HepG2 (cell line): Measurements from ENCODE around the gene SLC35B2. TPM values are rescaled to one million over a fixed set of nuclear protein-coding genes. Genes with fewer than 3 reads are reported as not detected.

Source experiments
- CBX2 ChIP-seq, 2 experiments: fragments of 200-600 bp in 1 of 2; sonication (generic); formaldehyde crosslinking in 1 of 2; IDR thresholded peaks; 2 replicates each; pipeline versions ENCODE4 v1.7.0 to v1.8.1; 2018 to 2022; ENCODE audit warnings: low read depth in 2 of 2, low read length in 1 of 2, mild to moderate bottlenecking in 1 of 2, missing genetic modification reagents in 1 of 2
- FOXP1 ChIP-seq, 2 experiments: fragments of 450-650 bp in 1 of 2; IDR thresholded peaks; 2 replicates each; pipeline ENCODE4 v1.6.1; 2017 to 2018; ENCODE audit warnings: antibody characterized with exemption in 1 of 2
- JUND ChIP-seq: sonication (generic); formaldehyde crosslinking; IDR thresholded peaks from 2 replicates; pipeline ENCODE4 v1.8.0; 2022; ENCODE audit warnings: mild to moderate bottlenecking, missing genetic modification reagents
- MTA3 ChIP-seq: sonication (generic); formaldehyde crosslinking; IDR thresholded peaks from 2 replicates; pipeline ENCODE4 v1.4.0; 2020; ENCODE audit warnings: missing genetic modification reagents
- RNF219 ChIP-seq: sonication (generic); formaldehyde crosslinking; IDR thresholded peaks from 2 replicates; pipeline ENCODE4 v1.5.0; 2020; ENCODE audit warnings: mild to moderate bottlenecking, missing genetic modification reagents
- SCMH1 ChIP-seq: sonication (generic); formaldehyde crosslinking; IDR thresholded peaks from 2 replicates; pipeline ENCODE4 v1.9.0; 2021; ENCODE audit warnings: missing genetic modification reagents, mild to moderate bottlenecking, borderline replicate concordance
- SNAPC5 ChIP-seq: sonication (generic); formaldehyde crosslinking; IDR thresholded peaks from 2 replicates; pipeline ENCODE4 v1.8.1; 2023; ENCODE audit warnings: mild to moderate bottlenecking, missing genetic modification reagents, borderline replicate concordance
- TBL1XR1 ChIP-seq: fragments of 150-350 bp; IDR thresholded peaks from 2 replicates; pipeline ENCODE4 v1.6.1; 2014; ENCODE audit warnings: borderline replicate concordance, low read length; ENCODE audit not compliant: partially characterized antibody
- ZBTB40 ChIP-seq, 2 experiments: fragments of 450-650 bp in 1 of 2; sonication (generic) in 1 of 2; formaldehyde crosslinking in 1 of 2; IDR thresholded peaks; 2 replicates each; pipeline versions ENCODE4 v1.6.1 to v1.8.0; 2016 to 2022; ENCODE audit warnings: antibody characterized with exemption in 1 of 2, mild to moderate bottlenecking in 1 of 2, missing genetic modification reagents in 1 of 2
- ZIK1 ChIP-seq: sonication (generic); formaldehyde crosslinking; IDR thresholded peaks from 2 replicates; pipeline ENCODE4 v1.5.0; 2020; ENCODE audit warnings: mild to moderate bottlenecking, low read depth, missing genetic modification reagents, borderline replicate concordance
- ZNF350 ChIP-seq: sonication (generic); formaldehyde crosslinking; IDR thresholded peaks from 2 replicates; pipeline ENCODE4 v1.4.0; 2020; ENCODE audit warnings: mild to moderate bottlenecking, low read depth, missing genetic modification reagents, borderline replicate concordance
- ZNF414 ChIP-seq: sonication (generic); formaldehyde crosslinking; IDR thresholded peaks from 2 replicates; pipeline ENCODE4 v1.5.0; 2020; ENCODE audit warnings: missing genetic modification reagents
- ZNF883 ChIP-seq: sonication (generic); formaldehyde crosslinking; IDR thresholded peaks from 2 replicates; pipeline ENCODE4 v1.5.1; 2020; ENCODE audit warnings: mild to moderate bottlenecking, missing genetic modification reagents; ENCODE audit errors: not compliant biosample characterization
- ZSCAN21 ChIP-seq: sonication (generic); formaldehyde crosslinking; IDR thresholded peaks from 2 replicates; pipeline ENCODE4 v1.8.0; 2022; ENCODE audit warnings: mild to moderate bottlenecking, missing genetic modification reagents, moderate library complexity, borderline replicate concordance
- ZSCAN30 ChIP-seq: sonication (generic); formaldehyde crosslinking; IDR thresholded peaks from 2 replicates; pipeline ENCODE4 v1.5.0; 2020; ENCODE audit warnings: mild to moderate bottlenecking, missing genetic modification reagents
- polyA plus RNA-seq, 8 experiments: library from polyadenylated mRNA; depleted of rRNA in 3 of 8; stranded (reverse) in 7 of 8; unstranded in 1 of 8; fragments of >200 nt; fragmentation: Illumina TruSeq in 4 of 8; extraction: Trizol in 4 of 8; gene quantifications; 2 replicates each; pipeline versions ENCODE4 v1.2.1 to v1.2.3, GENCODE V29; 2011 to 2016; ENCODE audit warnings: low read depth in 4 of 8, missing spikeins in 1 of 8, mixed read lengths in 1 of 8; ENCODE audit not compliant: insufficient read depth in 1 of 8
- total RNA-seq, 5 experiments: library from RNA; depleted of rRNA; stranded (reverse); fragments of >200 nt; fragmentation: Illumina TruSeq; extraction: Trizol; gene quantifications; 2 replicates each; pipeline ENCODE4 v1.2.3, GENCODE V29; 2016; ENCODE audit warnings: low read depth in 1 of 5

Gene SLC35B2
- total and polyA plus RNA-seq, 2 of the 13 experiments (the other 11 are each of a cell fraction or from before 2014, with no cell fraction given) = 61.1 to 148 TPM

- TF ChIP-seq ZBTB40 (IDR thresholded peaks at IDR 0.05) (no peak), ZBTB40 (CRISPR knock-in tag; IDR thresholded peaks at IDR 0.05) (peak; percentile 68; the same call in 1 of the 2 replicates), SCMH1 (CRISPR knock-in tag) (no peak), FOXP1 (IDR thresholded peaks at IDR 0.05) (no peak), FOXP1 (CRISPR knock-in tag; IDR thresholded peaks at IDR 0.05) (no peak; the same call in 1 of the 2 replicates), ZSCAN30 (CRISPR knock-in tag) (no peak), CBX2 (IDR thresholded peaks at IDR 0.05; ENCODE audit: low read depth, low read length) (no peak), CBX2 (CRISPR knock-in tag; IDR thresholded peaks at IDR 0.05; ENCODE audit: low read depth) (no peak), SNAPC5 (CRISPR knock-in tag) (no peak), ZSCAN21 (CRISPR knock-in tag) (peak; percentile 79), TBL1XR1 (no peak), MTA3 (CRISPR knock-in tag) (no peak), JUND (no peak), ZNF350 (peak; percentile 67), RNF219 (CRISPR knock-in tag) (no peak), ZIK1 (CRISPR knock-in tag) (no peak), ZNF883 (peak; percentile 53), ZNF414 (CRISPR knock-in tag) (no peak; the same call in 1 of the 2 replicates)
Observed at GRCh38 chr6:44219053-44219814, 38.1 kb downstream of the SLC35B2 start (continued).
